Natural killer cell (primary cell): ENCODE results near the gene RPL35. TPM values are rescaled to one million over a fixed set of nuclear protein-coding genes. Genes with fewer than 3 reads are reported as not detected.
"Not testable (repeated sequence)": the region's sequence is repeated elsewhere in the genome, so short reads cannot be mapped to it uniquely, and the experiment has no call there.

Source experiments
- ATAC-seq, 3 donors: fragments of 150-1000 bp in 2 of 3; fragments of 200-7000 bp in 1 of 3; cut with Tn5 transposase; 1 replicate in 1 of 3; 2 replicates in 2 of 3; pipeline ENCODE4 v1.10.0; 2021; ENCODE audit warnings: mild to moderate bottlenecking in 2 of 3, moderate library complexity in 2 of 3
- DNase-seq, 2 donors: peaks; one replicate each; pipeline versions ENCODE4 v3.0.0 to v3.0.0-alpha.2; 2013 to 2021; ENCODE audit warnings: mixed read lengths in 1 of 2
- H3K27ac ChIP-seq: one replicate; pipeline ENCODE4 v1.5.1; 2013; ENCODE audit warnings: mild to moderate bottlenecking, low read length
- H3K27me3 ChIP-seq: one replicate; pipeline ENCODE4 v1.6.1; 2013; ENCODE audit warnings: low read length; ENCODE audit not compliant: control insufficient read depth, insufficient read depth
- H3K36me3 ChIP-seq: one replicate; pipeline ENCODE4 v1.6.1; 2013; ENCODE audit warnings: low read length; ENCODE audit not compliant: control insufficient read depth, insufficient read depth
- H3K4me1 ChIP-seq: one replicate; pipeline ENCODE4 v1.6.1; 2013; ENCODE audit warnings: low read length; ENCODE audit not compliant: control insufficient read depth, insufficient read depth
- H3K4me3 ChIP-seq: one replicate; pipeline ENCODE4 v1.5.1; 2013; ENCODE audit warnings: low read length
- H3K9me3 ChIP-seq: one replicate; pipeline ENCODE4 v1.6.1; 2013; ENCODE audit warnings: low read length; ENCODE audit not compliant: control insufficient read depth, insufficient read depth
- H3K27ac Mint-ChIP-seq, 2 donors: one replicate each; pipeline ENCODE4 v1.8.0; 2022; ENCODE audit warnings: mild to moderate bottlenecking in 2 of 2, mixed read lengths in 2 of 2, moderate library complexity in 1 of 2
- H3K27me3 Mint-ChIP-seq, 2 donors: one replicate each; pipeline ENCODE4 v1.8.0; 2022; ENCODE audit warnings: low read depth in 2 of 2, mixed read lengths in 2 of 2
- H3K36me3 Mint-ChIP-seq: one replicate; pipeline ENCODE4 v1.8.0; 2022; ENCODE audit warnings: mixed read lengths
- H3K4me1 Mint-ChIP-seq, 2 donors: one replicate each; pipeline ENCODE4 v1.8.0; 2022; ENCODE audit warnings: mixed read lengths in 2 of 2
- H3K4me3 Mint-ChIP-seq: one replicate; pipeline ENCODE4 v1.8.0; 2022; ENCODE audit warnings: mild to moderate bottlenecking, moderate library complexity, mixed read lengths
- H3K9me3 Mint-ChIP-seq, 2 donors: one replicate each; pipeline ENCODE4 v1.8.0; 2022; ENCODE audit warnings: mixed read lengths in 2 of 2
- CTCF ChIP-seq: fragments of 200-600 bp; IDR thresholded peaks from one replicate; pipeline ENCODE4 v1.8.0; 2022; ENCODE audit warnings: antibody characterized with exemption
- WGBS: methylation state at CpG from one replicate; pipeline ENCODE4 v1.1.7; 2013; ENCODE audit warnings: missing lambda C conversion rate; ENCODE audit not compliant: insufficient coverage; 5-methylcytosine and 5-hydroxymethylcytosine counted together
- intact Hi-C: fragments of 100-400 bp; cut with micrococcal nuclease; formaldehyde crosslinking; loops from one replicate; pipeline ENCODE4 v1.14.2; 2022
- total RNA-seq, 4 donors: library from RNA; stranded (reverse); fragments of 120-200 nt in 1 of 4; gene quantifications; one replicate each; pipeline versions ENCODE4 v1.2.3 to v1.2.4, GENCODE V29; 2013 to 2022

The RPL35 gene
- total RNA-seq, 3 donors from 2014 or later (not counting 1 experiment from before 2014, with no cell fraction given), result 716 to 896 (median 795) TPM

GRCh38 chr9:124841075-124841821, 20.5 kb downstream of the RPL35 start:
- peaks cover 8 to 12% of the 10 kb centered on the region in 2 donors for H3K27me3 Mint-ChIP-seq
- ATAC-seq (no peak), DNase-seq (no peak)
- no peak overlapping the region for H3K27ac ChIP-seq
- H3K36me3 Mint-ChIP-seq, result no peaks in the 10 kb centered on the region
- no peaks in the 10 kb centered on the region for H3K4me1 Mint-ChIP-seq
- no peaks in the 10 kb centered on the region for H3K9me3 Mint-ChIP-seq
- intact Hi-C loops, result no loop called here
- no peak overlapping the region for H3K27ac Mint-ChIP-seq
- 87% methylated on average over 9 of the region's 14 CpGs for WGBS
- H3K4me1 ChIP-seq, result no peaks in the 10 kb centered on the region
- H3K27me3 ChIP-seq, result peaks cover 2% of the 10 kb centered on the region
- no peaks in the 10 kb centered on the region for H3K9me3 ChIP-seq
- no peak for TF ChIP-seq CTCF
- no peak overlapping the region for H3K4me3 ChIP-seq
- H3K36me3 ChIP-seq, result no peaks in the 10 kb centered on the region
- H3K4me3 Mint-ChIP-seq, result no peak overlapping the region

- no peaks in the 10 kb centered on the region for H3K4me1 ChIP-seq
- no peak overlapping the region for H3K4me3 ChIP-seq
- DNase-seq (peak in 1 of 2 donors; percentile 33), ATAC-seq (no peak)
- Mint-ChIP-seq H3K27me3 (peaks cover 8 to 12% of the 10 kb centered on the region in 2 donors), H3K9me3 (no peaks in the 10 kb centered on the region), H3K4me1 (no peaks in the 10 kb centered on the region), H3K27ac (no peak overlapping the region), H3K36me3 (no peaks in the 10 kb centered on the region), H3K4me3 (no peak overlapping the region)
- no peaks in the 10 kb centered on the region for H3K36me3 ChIP-seq
- TF ChIP-seq CTCF, result no peak
- no peak overlapping the region for H3K27ac ChIP-seq
- intact Hi-C loops, result no loop called here
- H3K9me3 ChIP-seq, result no peaks in the 10 kb centered on the region
- WGBS, result 77% methylated on average over 16 of the region's 18 CpGs
- peaks cover 2% of the 10 kb centered on the region for H3K27me3 ChIP-seq
These were observed 21.4 kb downstream of the RPL35 start for GRCh38 chr9:124840300-124840833.

GRCh38 chr9:124839612-124840299, 22.0 kb downstream of the RPL35 start:
- 69% methylated on average over 10 of the region's 12 CpGs for WGBS
- ATAC-seq, result no peak

GRCh38 chr9:124838567-124839275, 23.0 kb downstream of the RPL35 start:
- 41% methylated on average over 33 of the region's 52 CpGs for WGBS
- H3K4me3 ChIP-seq, H3K27ac Mint-ChIP-seq, H3K9me3 ChIP-seq, H3K36me3 Mint-ChIP-seq, H3K9me3 Mint-ChIP-seq, DNase-seq, H3K27me3 ChIP-seq, H3K4me1 ChIP-seq, H3K4me1 Mint-ChIP-seq, H3K36me3 ChIP-seq, H3K27ac ChIP-seq: not testable (repeated sequence)
- intact Hi-C loops, result loop anchor here (10.0 kb wide), 1 partner anchor 56 kb away; no protein-coding TSS in a partner anchor
- peaks cover 8 to 12% of the 10 kb centered on the region in 2 donors for H3K27me3 Mint-ChIP-seq
- H3K4me3 Mint-ChIP-seq, result peak overlapping the region; percentile 21
- ATAC-seq, result peak in 1 of 3 donors; percentile 47

More at GRCh38 chr9:124839612-124840299, 22.0 kb downstream of the RPL35 start:
- H3K27me3 ChIP-seq, result peaks cover 2% of the 10 kb centered on the region
- H3K9me3 ChIP-seq, result no peaks in the 10 kb centered on the region
- H3K4me3 ChIP-seq, result no peak overlapping the region
- no peaks in the 10 kb centered on the region for H3K36me3 ChIP-seq
- no peak overlapping the region for H3K27ac ChIP-seq
- Mint-ChIP-seq H3K4me3 (no peak overlapping the region), H3K9me3 (no peaks in the 10 kb centered on the region), H3K4me1 (no peaks in the 10 kb centered on the region), H3K36me3 (no peaks in the 10 kb centered on the region), H3K27ac (no peak overlapping the region), H3K27me3 (peaks cover 8 to 12% of the 10 kb centered on the region in 2 donors)
- no peak for DNase-seq
- H3K4me1 ChIP-seq, result no peaks in the 10 kb centered on the region
- intact Hi-C loops, result loop anchor here (10.0 kb wide), 1 partner anchor 55 kb away; no protein-coding TSS in a partner anchor
- TF ChIP-seq CTCF, result peak; percentile 5

GRCh38 chr9:124838132-124838531, 23.6 kb downstream of the RPL35 start:
- not testable (repeated sequence) for H3K36me3 Mint-ChIP-seq, H3K4me3 Mint-ChIP-seq, H3K9me3 Mint-ChIP-seq, H3K4me1 Mint-ChIP-seq, H3K4me3 ChIP-seq, H3K9me3 ChIP-seq, DNase-seq, H3K4me1 ChIP-seq, H3K27ac ChIP-seq, H3K27ac Mint-ChIP-seq, H3K27me3 ChIP-seq, ATAC-seq, H3K36me3 ChIP-seq
- intact Hi-C loops, result loop anchor here (10.0 kb wide), 1 partner anchor 57 kb away; no protein-coding TSS in a partner anchor
- WGBS, result 89% methylated on average over 4 of the region's 5 CpGs
- H3K27me3 Mint-ChIP-seq, result peaks cover 8 to 12% of the 10 kb centered on the region in 2 donors
